ENCODE measurements around the gene VEGFB.
A peak's percentile ranks its signal among the peaks of the same experiment; 100 is the strongest.

VEGFB gene

DNA sequence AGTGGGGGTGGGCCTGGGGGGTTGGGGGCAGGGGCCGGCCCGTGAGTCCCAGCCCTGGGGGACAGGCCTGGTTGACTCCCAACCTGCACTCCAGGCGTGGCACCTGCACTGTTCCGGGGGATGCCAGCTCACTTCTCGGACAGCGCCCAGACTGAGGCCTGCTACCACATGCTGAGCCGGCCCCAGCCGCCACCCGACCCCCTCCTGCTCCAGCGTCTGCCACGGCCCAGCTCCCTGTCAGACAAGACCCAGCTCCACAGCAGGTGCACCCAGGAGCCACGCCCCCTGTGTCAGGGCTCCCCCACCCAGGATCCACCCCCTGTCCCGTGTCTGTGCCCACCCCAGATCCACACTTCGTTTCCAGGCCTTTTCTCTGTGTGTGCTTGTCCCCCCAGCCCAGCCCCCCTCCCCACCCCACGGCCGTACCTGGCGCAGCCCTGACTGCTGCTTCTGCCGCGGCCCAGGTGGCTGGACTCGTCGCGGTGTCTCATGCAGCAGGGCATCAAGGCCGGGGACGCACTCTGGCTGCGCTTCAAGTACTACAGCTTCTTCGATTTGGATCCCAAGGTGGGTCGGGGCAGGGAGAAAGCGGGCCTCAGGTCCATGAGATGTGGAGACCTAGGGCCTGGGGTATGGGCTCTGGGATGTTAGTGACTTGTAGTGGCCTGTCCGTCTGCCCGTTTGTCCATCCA, 23.1 kb upstream of the VEGFB start:
- DNase-seq, result no peak

DNA sequence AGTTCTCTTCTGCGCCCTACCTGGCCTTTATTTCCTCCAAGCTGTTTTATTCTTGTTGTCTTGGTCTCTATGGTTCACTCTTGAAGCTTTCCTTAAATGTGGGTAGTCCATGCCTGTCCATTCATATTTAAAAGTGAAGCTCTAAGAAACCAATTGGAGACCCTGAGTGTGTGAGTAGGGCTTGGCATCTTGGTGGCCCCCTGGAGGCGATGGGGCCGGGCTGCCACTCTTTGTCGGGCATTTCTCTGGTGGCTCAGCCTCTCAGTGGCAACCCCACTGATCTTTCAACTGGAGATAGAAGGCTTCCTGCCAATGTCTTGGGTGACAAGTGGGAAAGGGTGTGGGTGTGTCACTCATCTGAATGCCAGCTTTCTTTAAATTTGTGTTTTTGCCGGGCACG, 17.5 kb upstream of the VEGFB start:
- peak; percentile 43 for DNase-seq

DNA sequence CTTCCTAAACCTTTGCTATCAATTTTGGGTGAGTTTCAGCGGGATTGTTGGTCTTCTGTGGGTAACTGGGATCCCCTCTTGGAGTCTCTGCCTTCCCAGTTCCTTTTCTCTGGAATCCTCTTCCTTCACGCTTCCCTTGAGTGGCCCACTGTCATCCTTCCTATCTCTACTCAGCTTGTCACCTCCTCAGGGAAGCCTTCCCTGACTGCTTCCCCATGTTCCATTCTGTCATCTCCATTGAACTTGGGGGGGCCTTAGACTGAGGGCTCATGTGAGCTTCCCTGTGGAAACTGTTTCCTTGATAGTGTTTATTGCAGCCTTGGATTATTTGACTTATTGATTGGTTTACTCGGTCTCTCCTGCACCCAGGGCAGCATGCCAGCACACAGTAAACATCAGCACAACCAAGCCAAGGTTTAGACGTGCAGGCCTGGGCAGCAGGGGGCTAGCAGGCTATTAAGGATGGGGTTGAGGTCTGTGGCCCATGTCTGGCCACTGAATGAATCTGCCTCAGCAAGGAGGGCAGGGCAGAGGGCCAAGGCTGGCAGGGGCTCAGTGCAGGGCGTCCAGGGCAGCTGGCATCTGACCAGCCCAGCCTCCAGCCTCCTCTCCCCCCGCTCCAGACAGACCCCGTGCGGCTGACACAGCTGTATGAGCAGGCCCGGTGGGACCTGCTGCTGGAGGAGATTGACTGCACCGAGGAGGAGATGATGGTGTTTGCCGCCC, 15.6 kb upstream of the VEGFB start:
- no peak for DNase-seq

DNA sequence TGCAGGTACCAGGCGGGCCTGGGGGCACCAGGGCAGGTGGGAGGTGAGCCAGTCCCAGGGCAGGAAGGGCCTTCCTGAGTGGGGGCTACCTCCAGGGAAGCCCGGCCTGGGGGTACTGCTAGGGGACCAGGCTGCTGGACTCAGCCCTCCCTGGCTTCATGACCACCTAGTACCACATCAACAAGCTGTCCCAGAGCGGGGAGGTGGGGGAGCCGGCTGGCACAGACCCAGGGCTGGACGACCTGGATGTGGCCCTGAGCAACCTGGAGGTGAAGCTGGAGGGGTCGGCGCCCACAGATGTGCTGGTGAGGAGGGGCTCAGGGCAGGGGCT, 15.1 kb upstream of the VEGFB start:
- DNase-seq, result no peak

DNA sequence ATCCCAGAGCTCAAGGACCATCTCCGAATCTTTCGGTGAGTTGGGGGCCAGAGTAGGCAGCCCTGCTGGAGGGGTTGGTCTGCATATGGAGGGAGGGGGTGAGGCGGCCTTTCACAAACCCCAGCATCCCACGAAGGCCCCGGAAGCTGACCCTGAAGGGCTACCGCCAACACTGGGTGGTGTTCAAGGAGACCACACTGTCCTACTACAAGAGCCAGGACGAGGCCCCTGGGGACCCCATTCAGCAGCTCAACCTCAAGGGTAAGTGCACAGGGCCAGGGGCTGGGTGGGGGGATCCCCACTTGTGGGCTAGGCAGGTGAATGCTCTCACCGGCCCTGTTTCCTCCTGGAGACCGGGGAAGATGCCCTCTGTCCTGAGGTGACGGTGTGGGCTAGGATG, 14.6 kb upstream of the VEGFB start:
- DNase-seq, result no peak

DNA sequence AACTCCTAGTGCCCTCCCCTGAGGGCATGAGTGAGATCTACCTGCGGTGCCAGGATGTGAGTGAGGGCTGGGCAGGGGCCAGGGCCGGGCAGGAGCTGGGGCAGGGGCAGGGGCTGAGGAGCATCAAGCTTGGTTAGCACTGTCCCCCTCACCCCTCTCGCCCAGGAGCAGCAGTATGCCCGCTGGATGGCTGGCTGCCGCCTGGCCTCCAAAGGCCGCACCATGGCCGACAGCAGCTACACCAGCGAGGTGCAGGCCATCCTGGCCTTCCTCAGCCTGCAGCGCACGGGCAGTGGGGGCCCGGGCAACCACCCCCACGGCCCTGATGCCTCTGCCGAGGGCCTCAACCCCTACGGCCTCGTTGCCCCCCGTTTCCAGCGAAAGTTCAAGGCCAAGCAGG, 14.1 kb upstream of the VEGFB start:
- DNase-seq, result no peak

DNA sequence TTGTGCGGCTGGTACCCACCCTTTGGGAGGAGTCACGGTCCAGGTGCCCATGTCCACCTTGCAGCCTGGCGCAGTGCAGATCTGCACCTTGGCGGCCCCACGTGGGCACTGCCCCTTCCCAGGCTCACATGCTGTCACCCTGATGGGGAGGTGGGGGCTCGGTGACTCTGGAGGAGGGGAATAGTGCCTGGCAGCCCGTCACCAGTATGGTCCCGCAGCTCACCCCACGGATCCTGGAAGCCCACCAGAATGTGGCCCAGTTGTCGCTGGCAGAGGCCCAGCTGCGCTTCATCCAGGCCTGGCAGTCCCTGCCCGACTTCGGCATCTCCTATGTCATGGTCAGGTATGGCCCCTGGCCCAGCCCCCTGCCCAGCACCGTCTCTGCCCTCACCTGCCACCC, 13.6 kb upstream of the VEGFB start:
- DNase-seq, result no peak

DNA sequence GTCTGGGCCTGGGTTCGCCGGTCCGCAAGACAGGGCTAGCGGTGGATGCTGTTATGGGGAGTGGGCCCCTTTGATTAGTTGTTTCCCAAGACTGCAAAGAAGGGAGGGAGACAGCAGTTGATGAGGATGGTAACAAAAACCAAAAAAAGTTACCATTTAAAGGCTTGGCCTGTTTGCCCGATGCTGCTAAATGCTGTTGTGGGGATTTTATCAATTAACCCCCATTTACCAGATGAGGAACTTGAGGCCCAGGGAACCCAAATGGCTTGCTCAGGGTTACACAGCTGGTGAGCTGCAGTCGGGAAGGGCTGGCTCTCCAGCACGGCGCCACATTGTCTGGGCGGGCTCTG, 11.8 kb upstream of the VEGFB start:
- DNase-seq, result no peak

DNA sequence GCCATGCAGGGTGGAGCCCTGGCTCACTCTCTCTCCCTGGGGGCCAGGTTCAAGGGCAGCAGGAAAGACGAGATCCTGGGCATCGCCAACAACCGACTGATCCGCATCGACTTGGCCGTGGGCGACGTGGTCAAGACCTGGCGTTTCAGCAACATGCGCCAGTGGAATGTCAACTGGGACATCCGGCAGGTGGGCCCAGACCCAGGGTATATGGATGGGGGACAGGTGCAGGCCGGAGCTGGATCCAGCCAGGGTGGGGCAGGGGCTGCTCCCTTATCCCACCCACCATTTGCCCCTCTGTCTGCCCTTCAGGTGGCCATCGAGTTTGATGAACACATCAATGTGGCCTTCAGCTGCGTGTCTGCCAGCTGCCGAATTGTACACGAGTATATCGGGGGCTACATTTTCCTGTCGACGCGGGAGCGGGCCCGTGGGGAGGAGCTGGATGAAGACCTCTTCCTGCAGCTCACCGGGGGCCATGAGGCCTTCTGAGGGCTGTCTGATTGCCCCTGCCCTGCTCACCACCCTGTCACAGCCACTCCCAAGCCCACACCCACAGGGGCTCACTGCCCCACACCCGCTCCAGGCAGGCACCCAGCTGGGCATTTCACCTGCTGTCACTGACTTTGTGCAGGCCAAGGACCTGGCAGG, 11.3 kb upstream of the VEGFB start:
- no peak for DNase-seq

DNA sequence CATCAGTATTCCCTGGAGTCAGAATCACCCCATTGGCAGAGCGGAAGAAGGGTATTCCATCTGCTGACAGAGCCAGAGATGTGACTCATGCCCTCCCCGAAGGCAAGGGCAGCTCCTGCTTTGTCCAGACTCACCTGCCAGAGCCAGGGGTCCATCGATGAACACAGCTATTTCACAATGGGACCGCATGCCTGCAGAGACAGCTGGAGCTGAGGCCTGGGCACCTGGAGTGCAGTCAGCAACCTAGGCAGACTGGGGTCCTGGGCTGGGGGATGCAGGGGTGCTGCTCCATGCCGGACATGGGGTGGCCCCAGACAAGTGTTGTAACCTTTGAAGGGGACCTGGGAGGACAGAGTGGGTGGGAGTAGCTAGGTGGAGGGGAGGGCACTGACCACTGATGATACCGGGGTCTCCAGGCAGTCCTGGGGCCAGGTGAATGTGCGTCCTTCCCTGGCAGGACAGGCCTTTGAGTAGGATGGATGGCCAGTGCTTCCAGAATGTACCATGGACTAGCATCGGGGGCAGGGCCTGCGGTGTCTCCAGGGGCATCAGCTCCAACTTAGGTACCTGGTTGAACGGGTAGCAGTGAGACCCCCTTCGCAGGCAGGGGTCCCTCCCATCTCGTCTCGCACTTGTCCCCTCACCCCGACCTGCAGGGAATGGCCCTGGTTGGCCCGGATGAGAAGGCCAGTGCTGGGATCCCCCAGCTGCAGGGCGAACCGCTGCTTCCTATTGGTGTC, 10.1 kb upstream of the VEGFB start:
- no peak for DNase-seq

DNA sequence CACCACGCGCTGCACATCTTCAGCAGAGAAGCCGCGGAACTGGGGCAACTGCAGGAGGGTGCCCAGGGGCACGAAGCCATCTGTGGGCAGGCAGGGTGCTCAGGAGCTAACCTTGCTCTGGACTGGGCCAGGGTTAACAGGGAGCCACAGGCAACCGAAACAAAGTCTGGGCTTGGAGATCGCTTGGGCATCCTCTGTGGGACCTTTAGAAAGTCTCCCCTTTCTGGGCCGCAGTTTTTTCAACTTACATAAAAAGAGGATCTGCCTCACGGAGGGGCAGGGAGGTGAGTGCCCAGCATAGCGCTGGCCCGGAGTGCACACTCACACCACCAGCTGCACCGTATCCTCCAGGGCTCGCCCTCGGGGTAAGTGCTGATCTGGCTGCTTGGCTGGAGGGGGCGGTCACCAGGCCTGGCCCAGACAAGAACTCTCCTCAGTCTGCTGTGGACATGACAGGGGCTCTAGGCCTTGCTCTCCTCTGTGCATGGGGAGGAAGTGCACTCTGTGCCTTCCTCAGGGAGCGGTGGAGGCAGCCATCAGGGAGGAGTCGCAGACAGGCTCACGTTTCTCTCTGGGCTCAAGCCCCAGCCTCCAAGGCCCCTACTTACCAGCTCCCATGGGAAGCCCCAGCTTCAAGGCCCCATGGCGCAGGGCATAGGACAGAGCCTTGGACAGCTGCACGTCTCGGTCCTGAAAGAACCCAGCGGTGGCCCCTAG, 9.3 kb upstream of the VEGFB start:
- DNase-seq, result no peak

DNA sequence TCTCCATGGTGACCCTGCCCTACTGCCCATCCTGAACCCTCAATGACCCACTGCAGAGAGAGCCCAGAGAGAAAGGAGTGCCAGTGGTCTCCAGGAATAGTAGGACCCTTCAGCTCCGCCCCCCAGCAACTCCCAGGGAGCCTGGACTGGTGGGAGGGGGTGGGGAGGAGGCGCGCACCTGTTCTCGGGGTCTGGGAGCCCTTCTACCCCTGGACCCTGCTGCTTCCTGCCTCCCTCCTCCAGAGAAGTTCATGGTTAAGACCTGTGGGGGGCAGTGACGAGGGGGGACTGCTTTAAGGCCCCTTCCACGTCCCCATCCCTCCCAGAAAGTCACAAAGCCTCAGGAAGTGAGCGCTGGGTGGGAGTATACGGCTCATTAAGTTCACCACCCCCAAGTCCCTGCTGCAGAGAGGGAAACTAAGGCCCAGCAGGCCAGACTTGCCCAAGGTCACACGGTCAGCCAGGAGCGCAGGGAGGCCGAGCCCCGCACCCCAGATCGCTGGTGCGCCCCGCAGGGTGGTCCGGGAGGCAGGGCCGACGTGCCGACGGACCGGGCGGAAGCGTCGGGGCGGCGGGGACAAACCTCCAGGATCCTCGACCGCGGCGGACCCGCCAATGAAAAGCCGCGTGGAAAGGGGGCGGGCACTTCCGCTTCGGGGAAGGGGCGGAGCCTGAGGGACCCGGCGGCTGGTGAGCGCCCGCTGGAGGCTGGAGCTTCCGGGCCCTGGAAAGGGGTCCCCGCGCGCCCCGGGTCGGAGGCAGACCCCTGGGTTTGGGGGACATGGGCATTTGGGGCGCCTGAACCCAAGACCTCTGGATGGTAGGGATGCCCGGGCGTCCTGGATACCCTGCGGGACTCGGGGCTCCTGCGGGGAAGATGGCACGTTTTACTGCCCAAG, 8.5 kb upstream of the VEGFB start, which contains the start of the genes NUDT22 and TRPT1:
TSS of gene NUDT22 (plus strand) at position 667 of the 899 bp plus-strand sequence. CDS start 379 bp downstream, outside the sequence.
TSS of gene TRPT1 (minus strand) at position 579 of the 899 bp plus-strand sequence. CDS start at position 253, 326 bp downstream.
- DNase-seq, result peak; percentile 94

DNA sequence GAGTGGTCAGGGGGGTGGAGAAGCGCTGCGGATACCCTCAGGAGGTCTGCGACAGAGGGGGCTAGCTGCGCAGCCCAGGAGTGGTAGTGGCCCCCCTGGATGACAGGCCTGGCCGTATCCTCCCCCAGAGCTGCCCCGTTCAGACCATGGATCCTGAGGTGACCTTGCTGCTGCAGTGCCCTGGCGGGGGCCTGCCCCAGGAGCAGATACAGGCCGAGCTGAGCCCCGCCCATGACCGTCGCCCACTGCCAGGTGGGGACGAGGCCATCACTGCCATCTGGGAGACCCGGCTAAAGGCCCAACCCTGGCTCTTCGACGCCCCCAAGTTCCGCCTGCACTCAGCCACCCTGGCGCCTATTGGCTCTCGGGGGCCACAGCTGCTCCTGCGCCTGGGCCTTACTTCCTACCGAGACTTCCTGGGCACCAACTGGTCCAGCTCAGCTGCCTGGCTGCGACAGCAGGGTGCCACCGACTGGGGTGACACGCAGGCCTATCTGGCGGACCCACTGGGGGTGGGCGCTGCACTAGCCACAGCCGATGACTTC, 7.8 kb upstream of the VEGFB start:
- DNase-seq, result peak; percentile 88

DNA sequence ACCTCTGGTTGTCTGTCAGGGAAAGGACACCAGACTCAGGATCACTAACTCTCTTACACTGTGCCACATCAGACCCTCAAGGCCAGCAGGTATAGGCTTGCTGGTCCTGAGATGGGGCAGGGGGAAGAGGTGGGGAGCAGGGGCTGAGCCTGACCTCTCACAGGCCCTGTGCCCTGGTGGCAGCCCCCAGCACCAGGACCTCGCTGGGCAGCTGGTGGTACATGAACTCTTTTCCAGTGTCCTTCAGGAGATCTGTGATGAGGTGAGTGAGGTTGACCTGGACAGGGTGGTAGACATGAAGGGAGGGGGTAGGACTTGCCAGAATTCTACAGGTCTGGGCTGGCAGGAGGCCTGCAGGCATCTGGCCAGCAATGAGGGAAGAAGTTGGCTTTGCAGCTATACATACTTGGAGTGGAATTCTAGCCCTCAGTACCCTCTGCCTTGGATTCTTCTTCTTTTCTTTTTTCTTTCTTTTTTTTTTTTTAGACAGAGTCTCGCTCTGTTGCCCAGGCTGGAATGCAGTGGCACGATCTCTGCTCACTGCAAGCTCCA, 6.9 kb upstream of the VEGFB start:
- no peak for DNase-seq

DNA sequence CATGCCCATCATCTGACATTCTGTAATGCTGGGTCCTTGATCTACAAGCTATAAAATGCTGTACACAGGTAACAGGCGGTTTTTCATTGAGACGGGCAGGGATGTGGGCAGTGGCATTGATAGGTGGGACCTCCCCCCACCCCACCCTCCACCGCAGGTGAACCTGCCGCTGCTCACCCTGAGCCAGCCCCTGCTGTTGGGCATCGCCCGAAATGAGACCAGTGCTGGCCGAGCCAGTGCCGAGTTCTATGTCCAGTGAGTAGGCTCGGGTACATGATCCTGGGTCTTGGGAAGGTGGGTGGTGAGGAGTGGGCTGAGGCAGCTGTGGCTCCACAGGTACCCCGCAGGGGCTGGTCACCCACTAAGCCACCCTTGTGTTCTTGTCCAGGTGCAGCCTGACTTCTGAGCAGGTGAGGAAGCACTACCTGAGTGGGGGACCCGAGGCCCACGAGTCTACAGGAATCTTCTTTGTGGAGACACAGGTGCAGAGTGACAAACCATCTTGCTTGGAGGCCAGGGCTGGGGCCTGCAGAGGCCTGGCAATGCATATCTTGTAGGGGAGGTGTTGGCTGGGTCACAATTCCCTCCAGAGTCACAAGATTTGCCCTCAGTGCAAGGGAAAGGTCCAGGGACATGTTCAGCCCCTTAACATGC, 5.2 kb upstream of the VEGFB start:
- no peak for DNase-seq

DNA sequence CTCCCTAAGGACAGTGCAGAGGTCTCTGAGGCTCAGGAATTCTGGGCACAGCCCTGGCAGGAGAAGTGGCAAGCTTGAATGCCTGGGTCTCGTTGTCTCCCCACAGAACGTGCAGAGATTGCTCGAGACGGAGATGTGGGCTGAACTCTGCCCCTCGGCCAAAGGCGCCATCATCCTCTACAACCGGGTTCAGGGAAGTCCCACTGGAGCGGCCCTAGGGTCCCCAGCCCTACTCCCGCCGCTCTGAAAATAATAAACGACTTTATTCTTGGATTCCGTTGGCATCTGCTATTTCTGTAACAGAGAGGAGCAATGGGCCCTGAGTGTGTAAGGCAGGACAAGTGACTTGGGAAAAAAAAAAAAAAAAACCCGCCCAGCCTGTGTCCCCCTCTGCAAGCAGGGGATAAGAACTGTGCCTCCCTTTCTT, 4.6 kb upstream of the VEGFB start:
- peak; percentile 9 for DNase-seq

DNA sequence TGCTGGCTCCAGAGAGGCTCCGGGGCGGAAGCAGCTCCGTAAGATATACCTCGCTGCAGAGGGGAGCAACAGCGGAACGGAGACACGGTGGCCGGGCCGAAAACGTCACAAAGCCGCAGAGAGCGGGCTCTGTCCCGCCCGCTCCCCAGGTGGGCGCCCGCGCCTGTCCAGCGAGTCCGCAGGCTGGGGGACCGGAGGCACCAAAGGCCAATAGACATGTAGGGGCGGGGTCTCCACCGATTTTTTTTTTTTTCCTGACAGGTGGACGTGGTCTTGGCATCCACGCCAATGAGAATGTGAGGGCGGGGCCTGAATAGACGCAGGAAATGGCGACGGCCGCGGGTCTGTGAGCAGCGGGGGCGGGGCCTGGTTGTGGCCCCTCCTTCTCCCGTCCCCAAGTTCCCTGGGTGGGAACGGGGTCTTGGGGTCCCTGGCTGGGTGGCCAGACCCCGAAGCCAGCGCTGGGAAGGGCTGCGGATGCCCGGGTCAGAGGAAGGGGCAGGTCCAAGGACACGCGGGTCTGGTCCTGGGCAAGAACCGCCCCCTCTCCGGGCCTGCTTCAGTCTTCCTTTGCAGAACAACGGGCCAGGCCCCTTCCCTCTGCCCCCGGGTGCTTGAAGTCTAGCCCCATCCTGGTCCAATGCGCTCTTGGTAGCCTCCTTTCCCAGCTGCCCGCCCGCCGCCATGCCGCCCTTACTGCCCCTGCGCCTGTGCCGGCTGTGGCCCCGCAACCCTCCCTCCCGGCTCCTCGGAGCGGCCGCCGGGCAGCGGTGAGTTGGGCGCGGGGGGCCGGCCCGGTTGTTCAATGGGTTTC, 4.0 kb upstream of the VEGFB start, which contains the start of gene DNAJC4:
TSS of gene DNAJC4 (plus strand) at position 378 of the 814 bp plus-strand sequence. CDS start at position 685, 307 bp downstream.
- DNase-seq, result peak; percentile 99

DNA sequence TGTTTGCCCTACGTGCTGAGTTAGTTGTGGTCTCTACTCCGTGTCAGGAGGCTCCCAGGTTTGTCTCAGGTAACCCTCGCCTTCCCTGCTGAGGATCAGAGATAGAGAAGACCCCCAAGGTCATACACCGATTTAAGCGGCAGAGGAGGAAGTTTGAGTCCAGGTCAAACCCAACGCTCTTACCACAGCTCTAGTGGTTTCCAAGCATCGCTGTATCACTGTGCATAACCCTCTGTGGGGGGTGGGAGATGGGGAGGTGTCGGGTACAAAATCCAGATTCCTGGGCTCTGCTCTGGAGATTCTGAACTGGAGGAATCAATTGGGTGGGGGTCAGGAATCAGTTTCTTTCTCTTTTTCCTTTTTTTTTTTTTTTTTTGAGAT, 3.4 kb upstream of the VEGFB start:
- DNase-seq, result peak; percentile 58

DNA sequence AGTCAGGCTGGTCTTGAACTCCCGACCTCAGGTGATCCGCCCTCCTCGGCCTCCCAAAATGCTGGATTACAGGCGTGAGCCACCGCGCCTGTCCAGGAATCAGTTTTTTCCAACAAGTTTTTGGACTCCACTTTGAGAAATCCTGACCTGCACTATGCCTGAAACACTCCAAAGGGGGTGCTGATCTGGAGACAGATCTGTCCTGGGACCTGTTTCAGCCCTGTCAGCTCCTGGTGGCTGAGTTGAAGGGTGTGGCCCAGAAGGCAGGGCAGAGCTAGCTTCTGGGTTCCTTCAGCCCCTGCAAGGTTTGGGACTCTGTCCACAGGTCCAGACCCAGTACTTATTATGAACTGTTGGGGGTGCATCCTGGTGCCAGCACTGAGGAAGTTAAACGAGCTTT, 2.8 kb upstream of the VEGFB start:
- DNase-seq, result peak; percentile 62
